ENCODE results near the gene NPY2R.

The NPY2R gene

GRCh38 chr4:155174668-155175067, 33.8 kb upstream of the NPY2R start:
- DNase-seq (ENCODE audit: extremely low spot score): no peak
- no peak for TF ChIP-seq SP1 (IDR thresholded peaks at IDR 0.05)
- no peak for TF ChIP-seq FOXA1 (IDR thresholded peaks at IDR 0.05)
- TF ChIP-seq FOXK2 (IDR thresholded peaks at IDR 0.05): no peak
- TF ChIP-seq FOXM1 (IDR thresholded peaks at IDR 0.05; ENCODE audit: borderline replicate concordance): no peak
- TF ChIP-seq LEF1 (IDR thresholded peaks at IDR 0.05; ENCODE audit: borderline replicate concordance): no peak
- no peak for TF ChIP-seq ZNF384 (IDR thresholded peaks at IDR 0.05)
- TF ChIP-seq, protein P1, sequence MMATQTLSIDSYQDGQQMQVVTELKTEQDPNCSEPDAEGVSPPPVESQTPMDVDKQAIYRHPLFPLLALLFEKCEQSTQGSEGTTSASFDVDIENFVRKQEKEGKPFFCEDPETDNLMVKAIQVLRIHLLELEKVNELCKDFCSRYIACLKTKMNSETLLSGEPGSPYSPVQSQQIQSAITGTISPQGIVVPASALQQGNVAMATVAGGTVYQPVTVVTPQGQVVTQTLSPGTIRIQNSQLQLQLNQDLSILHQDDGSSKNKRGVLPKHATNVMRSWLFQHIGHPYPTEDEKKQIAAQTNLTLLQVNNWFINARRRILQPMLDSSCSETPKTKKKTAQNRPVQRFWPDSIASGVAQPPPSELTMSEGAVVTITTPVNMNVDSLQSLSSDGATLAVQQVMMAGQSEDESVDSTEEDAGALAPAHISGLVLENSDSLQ (IDR thresholded peaks at IDR 0.05): no peak
- no peak for TF ChIP-seq CTBP1 (IDR thresholded peaks at IDR 0.05; ENCODE audit: borderline replicate concordance)
- no peak for TF ChIP-seq TARDBP (IDR thresholded peaks at IDR 0.05)
- no peak for TF ChIP-seq NFRKB (IDR thresholded peaks at IDR 0.05)
- no peak for TF ChIP-seq BHLHE40 (IDR thresholded peaks at IDR 0.05; ENCODE audit: borderline replicate concordance)
- no peak for TF ChIP-seq SUZ12 (IDR thresholded peaks at IDR 0.05)
- TF ChIP-seq HDGF (IDR thresholded peaks at IDR 0.05; ENCODE audit: borderline replicate concordance): no peak
- no peak for TF ChIP-seq ARNT (IDR thresholded peaks at IDR 0.05)
- no peak for TF ChIP-seq ELF4 (IDR thresholded peaks at IDR 0.05)
- TF ChIP-seq L3MBTL2 (conservative IDR thresholded peaks at IDR 0.05): no peak
- ChIA-PET CTCF (no interaction called here), POLR2A (no interaction called here)

- CTCF ChIA-PET: no interaction called here
- TF ChIP-seq CTBP1 (IDR thresholded peaks at IDR 0.05; ENCODE audit: borderline replicate concordance) (no peak), FOXM1 (IDR thresholded peaks at IDR 0.05; ENCODE audit: borderline replicate concordance) (no peak), ZNF384 (IDR thresholded peaks at IDR 0.05) (no peak), FOXA1 (IDR thresholded peaks at IDR 0.05) (no peak), NFRKB (IDR thresholded peaks at IDR 0.05) (no peak), TARDBP (IDR thresholded peaks at IDR 0.05) (no peak), HDGF (IDR thresholded peaks at IDR 0.05; ENCODE audit: borderline replicate concordance) (no peak)
- no peak for DNase-seq (ENCODE audit: extremely low spot score)
- POLR2A ChIA-PET: no interaction called here
Measured at GRCh38 chr4:155179216-155179615, 29.2 kb upstream of the NPY2R start.

GRCh38 chr4:155186972-155187371, 21.5 kb upstream of the NPY2R start:
- no peak for TF ChIP-seq CTBP1 (IDR thresholded peaks at IDR 0.05; ENCODE audit: borderline replicate concordance)
- no peak for TF ChIP-seq FOXA1 (IDR thresholded peaks at IDR 0.05)
- no peak for TF ChIP-seq ELF4 (IDR thresholded peaks at IDR 0.05)
- no peak for TF ChIP-seq FOXK2 (IDR thresholded peaks at IDR 0.05)
- no peak for TF ChIP-seq LEF1 (IDR thresholded peaks at IDR 0.05; ENCODE audit: borderline replicate concordance)
- TF ChIP-seq SUZ12 (IDR thresholded peaks at IDR 0.05): no peak
- TF ChIP-seq ZNF384 (IDR thresholded peaks at IDR 0.05): no peak
- TF ChIP-seq ARNT (IDR thresholded peaks at IDR 0.05): no peak
- no peak for TF ChIP-seq BHLHE40 (IDR thresholded peaks at IDR 0.05; ENCODE audit: borderline replicate concordance)
- no peak for TF ChIP-seq TARDBP (IDR thresholded peaks at IDR 0.05)
- no peak for TF ChIP-seq SP1 (IDR thresholded peaks at IDR 0.05)
- TF ChIP-seq L3MBTL2 (conservative IDR thresholded peaks at IDR 0.05): no peak
- ChIA-PET CTCF (no interaction called here), POLR2A (no interaction called here)
- no peak for DNase-seq (ENCODE audit: extremely low spot score)

GRCh38 chr4:155187989-155188388, 20.4 kb upstream of the NPY2R start:
- POLR2A ChIA-PET: no interaction called here
- TF ChIP-seq L3MBTL2 (conservative IDR thresholded peaks at IDR 0.05) (no peak), SP1 (IDR thresholded peaks at IDR 0.05) (no peak), FOXM1 (IDR thresholded peaks at IDR 0.05; ENCODE audit: borderline replicate concordance) (no peak), NFRKB (IDR thresholded peaks at IDR 0.05) (no peak), SUZ12 (IDR thresholded peaks at IDR 0.05) (no peak), BHLHE40 (IDR thresholded peaks at IDR 0.05; ENCODE audit: borderline replicate concordance) (no peak), CTBP1 (IDR thresholded peaks at IDR 0.05; ENCODE audit: borderline replicate concordance) (no peak), LEF1 (IDR thresholded peaks at IDR 0.05; ENCODE audit: borderline replicate concordance) (no peak), FOXA1 (IDR thresholded peaks at IDR 0.05) (no peak), FOXK2 (IDR thresholded peaks at IDR 0.05) (no peak), ARNT (IDR thresholded peaks at IDR 0.05) (no peak)
- TF ChIP-seq, protein P1 (IDR thresholded peaks at IDR 0.05): no peak
- CTCF ChIA-PET: no interaction called here
- no peak for DNase-seq (ENCODE audit: extremely low spot score)

DNA sequence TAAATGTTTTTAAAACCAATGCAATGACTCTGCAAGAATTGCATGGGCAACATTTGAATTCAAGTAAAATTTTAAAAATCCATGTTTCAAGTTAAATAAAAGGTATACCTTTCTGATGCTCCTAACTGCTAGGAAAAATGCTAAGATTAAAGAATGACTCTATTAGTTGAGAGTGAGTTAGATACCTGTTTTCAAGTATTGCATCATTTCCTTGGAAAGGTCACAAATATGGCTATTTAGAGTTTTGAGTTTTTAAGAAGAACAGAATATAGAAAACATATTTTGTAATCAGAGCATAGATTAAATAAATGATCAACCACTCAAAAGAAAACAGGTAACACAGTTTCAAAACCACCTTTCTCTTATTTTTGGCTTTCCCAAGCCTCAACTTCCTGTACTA, 18.3 kb upstream of the NPY2R start:
- no peak for DNase-seq (ENCODE audit: extremely low spot score)
- POLR2A ChIA-PET: no interaction called here
- CTCF ChIA-PET: no interaction called here
- TF ChIP-seq ELF4 (IDR thresholded peaks at IDR 0.05) (no peak), BHLHE40 (IDR thresholded peaks at IDR 0.05; ENCODE audit: borderline replicate concordance) (no peak), ARNT (IDR thresholded peaks at IDR 0.05) (no peak), ZNF384 (IDR thresholded peaks at IDR 0.05) (no peak), TARDBP (IDR thresholded peaks at IDR 0.05) (no peak), FOXA1 (IDR thresholded peaks at IDR 0.05) (no peak)
- TF ChIP-seq, protein P1 (IDR thresholded peaks at IDR 0.05): no peak

DNA sequence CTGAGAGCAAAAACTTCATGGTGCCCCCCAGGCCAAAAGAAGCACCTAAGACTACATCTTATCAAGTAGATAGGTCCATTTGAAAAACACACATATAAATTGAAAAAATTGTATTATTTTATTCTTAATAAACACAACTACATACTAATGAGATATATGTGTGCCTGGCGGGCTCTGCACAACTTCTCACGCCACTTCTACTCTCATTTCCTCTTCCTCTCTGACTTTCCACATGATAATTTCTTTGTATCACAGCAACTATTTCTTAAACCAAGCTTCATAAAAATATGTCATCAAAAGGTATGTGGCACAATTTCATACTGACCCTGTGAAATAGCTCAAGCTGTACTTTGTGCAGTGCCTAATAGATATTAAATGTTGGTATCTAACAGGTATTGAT, 10.7 kb upstream of the NPY2R start:
- TF ChIP-seq BHLHE40 (IDR thresholded peaks at IDR 0.05; ENCODE audit: borderline replicate concordance): no peak
- TF ChIP-seq LEF1 (IDR thresholded peaks at IDR 0.05; ENCODE audit: borderline replicate concordance): no peak
- TF ChIP-seq L3MBTL2 (conservative IDR thresholded peaks at IDR 0.05): no peak
- TF ChIP-seq FOXK2 (IDR thresholded peaks at IDR 0.05): no peak
- DNase-seq (ENCODE audit: extremely low spot score): no peak
- POLR2A ChIA-PET: no interaction called here
- CTCF ChIA-PET: no interaction called here
